GM12865 (cell line): Measurements from ENCODE around the gene SYNM.

Source experiments
- DNase-seq: peaks from one replicate; pipeline ENCODE4 v3.0.0; 2010; ENCODE audit warnings: low read depth
- H3K4me3 ChIP-seq: 2 replicates; pipeline ENCODE4 v1.5.1; 2011; ENCODE audit warnings: mild to moderate bottlenecking, low read depth, low read length, control low read depth
- CTCF ChIP-seq: IDR thresholded peaks from 2 replicates; pipeline ENCODE4 v1.5.1; 2011; ENCODE audit warnings: low read length, control low read depth, low read depth, inconsistent platforms; ENCODE audit not compliant: insufficient read depth; ENCODE audit errors: missing control alignments

SYNM gene

GRCh38 chr15:99176757-99177156 is 71.9 kb downstream of the SYNM start:
- no peak for TF ChIP-seq CTCF

GRCh38 chr15:99177679-99178078 is 72.8 kb downstream of the SYNM start:
- no peak for TF ChIP-seq CTCF

More at GRCh38 chr15:99176757-99177156, 71.9 kb downstream of the SYNM start:
- no peak for DNase-seq
- H3K4me3 ChIP-seq, result no peak overlapping the region

GRCh38 chr15:99180086-99180963 is 75.4 kb downstream of the SYNM start:
- TF ChIP-seq CTCF, result no peak
- H3K4me3 ChIP-seq, result no peak overlapping the region
- no peak for DNase-seq

More at GRCh38 chr15:99177679-99178078, 72.8 kb downstream of the SYNM start:
- DNase-seq, result no peak
- H3K4me3 ChIP-seq, result no peak overlapping the region

GRCh38 chr15:99180964-99181306 is 76.1 kb downstream of the SYNM start:
- no peak overlapping the region for H3K4me3 ChIP-seq
- no peak for DNase-seq
- TF ChIP-seq CTCF, result no peak

- no peak for TF ChIP-seq CTCF
- no peak for DNase-seq
- H3K4me3 ChIP-seq, result no peak overlapping the region
These were observed 76.7 kb downstream of the SYNM start for GRCh38 chr15:99181545-99181971.

GRCh38 chr15:99182791-99183190 is 77.9 kb downstream of the SYNM start:
- no peak for DNase-seq
- H3K4me3 ChIP-seq, result no peak overlapping the region
- no peak for TF ChIP-seq CTCF
